Measurements from ENCODE around the gene PHPT1.
"Not testable (repeated sequence)": the region's sequence is repeated elsewhere in the genome, so short reads cannot be mapped to it uniquely, and the experiment has no call there.

Gene PHPT1

DNA sequence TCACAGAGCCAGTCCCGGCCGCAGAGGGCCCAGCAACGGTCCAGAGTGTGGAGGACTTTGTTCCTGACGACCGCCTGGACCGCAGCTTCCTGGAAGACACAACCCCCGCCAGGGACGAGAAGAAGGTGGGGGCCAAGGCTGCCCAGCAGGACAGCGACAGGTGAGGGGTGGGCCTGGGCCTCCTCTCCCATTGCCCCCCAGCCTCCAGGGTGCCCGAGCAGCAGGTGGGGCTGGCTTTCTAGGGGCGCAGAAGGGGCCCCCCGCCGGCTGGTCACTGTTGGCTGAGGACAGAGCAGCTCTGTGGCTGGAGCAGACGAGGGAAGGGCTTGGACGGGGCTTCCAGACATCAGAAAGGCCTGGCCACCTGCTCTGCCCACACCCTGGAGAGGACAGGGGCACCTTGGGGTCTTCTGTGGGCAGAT lies 11.3 kb upstream of the PHPT1 start:
- not testable (repeated sequence) for DNase-seq

DNA sequence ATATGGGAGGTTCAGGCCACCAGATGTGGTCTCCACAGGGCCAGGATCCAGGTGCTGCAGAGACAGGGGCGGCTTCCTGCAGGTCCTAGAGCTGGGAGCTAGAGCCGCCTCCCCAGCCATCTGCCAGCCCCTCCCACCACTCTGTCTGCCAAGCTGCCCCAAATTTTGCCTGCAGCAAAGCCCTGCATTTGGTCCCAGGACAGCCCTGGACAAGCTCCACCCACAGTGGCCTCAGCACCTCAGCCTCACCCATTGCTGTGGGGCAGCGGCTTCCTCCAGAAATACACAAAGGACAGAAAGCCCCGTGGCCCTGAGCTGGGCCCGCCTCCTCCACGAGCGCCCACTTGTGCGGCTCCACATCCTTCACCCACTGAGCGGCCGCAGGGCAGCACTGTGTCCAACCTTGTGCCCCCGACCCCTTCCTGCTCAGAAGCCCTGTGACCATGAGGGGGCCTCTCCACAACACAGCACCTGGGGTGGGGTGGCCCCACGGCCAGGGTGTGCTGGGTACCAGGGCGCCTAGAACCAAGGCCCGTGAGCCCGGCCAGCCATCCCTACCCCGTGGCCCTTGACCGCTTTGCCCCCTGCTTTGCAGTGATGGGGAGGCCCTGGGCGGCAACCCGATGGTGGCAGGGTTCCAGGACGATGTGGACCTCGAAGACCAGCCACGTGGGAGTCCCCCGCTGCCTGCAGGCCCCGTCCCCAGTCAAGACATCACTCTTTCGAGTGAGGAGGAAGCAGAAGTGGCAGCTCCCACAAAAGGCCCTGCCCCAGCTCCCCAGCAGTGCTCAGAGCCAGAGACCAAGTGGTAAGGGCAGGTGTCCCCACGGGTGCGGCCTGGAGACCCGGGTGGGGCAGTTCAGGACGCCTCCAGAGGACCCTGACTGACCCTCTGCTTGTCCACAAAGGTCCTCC lies 10.6 kb upstream of the PHPT1 start:
- DNase-seq = no peak

- no peak for DNase-seq
Observed at GRCh38 chr9:136839229-136840139, 9.7 kb upstream of the PHPT1 start.

DNA sequence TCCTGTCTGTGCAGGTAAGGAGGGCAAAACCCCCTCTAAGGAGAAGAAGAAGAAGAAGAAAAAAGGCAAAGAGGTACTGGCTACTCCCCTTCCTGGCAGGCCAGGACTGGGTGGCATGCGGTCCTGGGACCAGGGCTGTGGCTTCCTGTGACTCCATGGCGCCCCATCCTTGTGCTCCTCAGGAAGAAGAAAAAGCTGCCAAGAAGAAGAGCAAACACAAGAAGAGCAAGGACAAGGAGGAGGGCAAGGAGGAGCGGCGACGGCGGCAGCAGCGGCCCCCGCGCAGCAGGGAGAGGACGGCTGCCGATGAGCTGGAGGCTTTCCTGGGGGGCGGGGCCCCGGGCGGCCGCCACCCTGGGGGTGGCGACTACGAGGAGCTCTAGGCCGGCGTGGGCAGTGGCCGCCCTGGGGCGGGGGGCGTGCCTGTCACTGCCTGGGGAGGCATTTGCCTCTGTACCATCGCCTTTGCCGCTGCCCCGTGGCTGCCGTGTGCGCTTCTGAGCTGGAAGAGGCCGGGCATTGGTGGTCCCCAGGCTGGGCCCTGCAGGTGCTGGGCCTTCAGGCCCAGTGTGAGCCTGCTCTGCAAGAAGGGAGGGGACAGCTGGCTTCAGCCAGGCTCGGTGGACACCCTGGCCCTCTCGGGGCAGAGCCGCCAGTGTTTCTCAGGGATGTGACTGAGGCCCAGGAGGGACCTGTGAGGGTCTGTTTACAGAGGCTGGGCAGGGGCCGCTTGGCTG lies 8.9 kb upstream of the PHPT1 start:
- no peak for DNase-seq

- DNase-seq = no peak
Observed at GRCh38 chr9:136840877-136841645, 8.1 kb upstream of the PHPT1 start.

- not testable (repeated sequence) for DNase-seq
Observed at GRCh38 chr9:136841646-136842379, 7.4 kb upstream of the PHPT1 start.

- peak; percentile 33 for DNase-seq
Observed at GRCh38 chr9:136842380-136842948, 6.7 kb upstream of the PHPT1 start, which contains the start of gene AJM1. Gene AJM1, plus strand, starts transcription at chr9:136842478. Its CDS starts 1,937 bp downstream, at chr9:136844415.

- DNase-seq = not testable (repeated sequence)
Observed at GRCh38 chr9:136843159-136843800, 5.9 kb upstream of the PHPT1 start.

GRCh38 chr9:136843801-136844740 lies 5.1 kb upstream of the PHPT1 start:
- not testable (repeated sequence) for DNase-seq

GRCh38 chr9:136844761-136845464 lies 4.3 kb upstream of the PHPT1 start:
- no peak for DNase-seq

- DNase-seq = no peak
Observed at GRCh38 chr9:136845465-136846260, 3.5 kb upstream of the PHPT1 start.

GRCh38 chr9:136846376-136847087 lies 2.7 kb upstream of the PHPT1 start:
- DNase-seq = no peak

- no peak for DNase-seq
Observed at GRCh38 chr9:136847088-136847825, 2.0 kb upstream of the PHPT1 start.

DNA sequence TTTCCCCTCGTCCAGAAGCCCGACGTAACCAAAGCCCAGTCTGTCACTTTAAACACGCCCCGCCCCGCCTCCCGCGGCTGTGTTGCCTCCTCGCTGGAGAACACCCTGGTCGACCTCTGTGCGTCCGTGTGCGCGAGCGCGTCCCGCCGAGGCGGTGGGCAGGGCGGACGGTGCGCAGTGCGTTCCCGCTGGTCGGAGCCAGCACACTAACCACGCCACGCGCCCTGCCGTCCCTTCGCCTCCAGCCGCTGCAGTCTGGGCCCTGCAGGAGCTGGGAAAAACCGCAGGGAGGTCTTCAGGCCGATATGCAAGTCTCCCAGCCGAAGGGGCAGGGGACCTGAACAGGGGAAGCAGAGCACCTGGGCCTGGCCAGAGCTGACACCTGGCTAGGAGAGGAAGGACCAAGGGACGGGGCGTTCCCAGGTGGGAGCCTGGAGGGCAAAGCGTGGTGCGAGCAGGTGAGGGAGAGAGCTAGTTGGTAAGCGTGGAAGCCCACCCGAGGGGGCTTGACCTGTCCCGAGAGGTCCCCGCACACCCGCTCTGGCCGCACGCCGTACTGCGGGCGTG lies 1.3 kb upstream of the PHPT1 start:
- peak; percentile 54 for DNase-seq

- peak; percentile 56 for DNase-seq
Observed at GRCh38 chr9:136848393-136849037, 694 bp upstream of the PHPT1 start.

Data from NCI-H748 treated with DMSO at 0.1 percent for 48 hours (cell line).